Measurements from ENCODE around the gene EEF1AKMT3.

GRCh38 chr12:57771236-57771872 lies 1.1 kb upstream of the EEF1AKMT3 start:
- no peak for TF ChIP-seq CTCF (conservative IDR thresholded peaks at IDR 0.05; ENCODE audit: low read length)
- no peak for TF ChIP-seq EZH2phosphoT487 (IDR thresholded peaks at IDR 0.05; ENCODE audit: borderline replicate concordance)

All from Loucy (cell line).